K562 treated with DMSO at 1 percent for 48 hours (cell line): Measurements from ENCODE around the gene STARD10. TPM values are rescaled to one million over a fixed set of nuclear protein-coding genes. Genes with fewer than 3 reads are reported as not detected.

Source experiments
- total RNA-seq: library from RNA; unstranded; fragments of 300-600 nt; gene quantifications from 2 replicates; pipeline ENCODE4 v1.2.3, GENCODE V29; 2022; ENCODE audit warnings: low replicate concordance; ENCODE audit errors: extremely low read depth

Gene STARD10, protein sequence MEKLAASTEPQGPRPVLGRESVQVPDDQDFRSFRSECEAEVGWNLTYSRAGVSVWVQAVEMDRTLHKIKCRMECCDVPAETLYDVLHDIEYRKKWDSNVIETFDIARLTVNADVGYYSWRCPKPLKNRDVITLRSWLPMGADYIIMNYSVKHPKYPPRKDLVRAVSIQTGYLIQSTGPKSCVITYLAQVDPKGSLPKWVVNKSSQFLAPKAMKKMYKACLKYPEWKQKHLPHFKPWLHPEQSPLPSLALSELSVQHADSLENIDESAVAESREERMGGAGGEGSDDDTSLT
- total RNA-seq: not detected in 2 replicates

DNA sequence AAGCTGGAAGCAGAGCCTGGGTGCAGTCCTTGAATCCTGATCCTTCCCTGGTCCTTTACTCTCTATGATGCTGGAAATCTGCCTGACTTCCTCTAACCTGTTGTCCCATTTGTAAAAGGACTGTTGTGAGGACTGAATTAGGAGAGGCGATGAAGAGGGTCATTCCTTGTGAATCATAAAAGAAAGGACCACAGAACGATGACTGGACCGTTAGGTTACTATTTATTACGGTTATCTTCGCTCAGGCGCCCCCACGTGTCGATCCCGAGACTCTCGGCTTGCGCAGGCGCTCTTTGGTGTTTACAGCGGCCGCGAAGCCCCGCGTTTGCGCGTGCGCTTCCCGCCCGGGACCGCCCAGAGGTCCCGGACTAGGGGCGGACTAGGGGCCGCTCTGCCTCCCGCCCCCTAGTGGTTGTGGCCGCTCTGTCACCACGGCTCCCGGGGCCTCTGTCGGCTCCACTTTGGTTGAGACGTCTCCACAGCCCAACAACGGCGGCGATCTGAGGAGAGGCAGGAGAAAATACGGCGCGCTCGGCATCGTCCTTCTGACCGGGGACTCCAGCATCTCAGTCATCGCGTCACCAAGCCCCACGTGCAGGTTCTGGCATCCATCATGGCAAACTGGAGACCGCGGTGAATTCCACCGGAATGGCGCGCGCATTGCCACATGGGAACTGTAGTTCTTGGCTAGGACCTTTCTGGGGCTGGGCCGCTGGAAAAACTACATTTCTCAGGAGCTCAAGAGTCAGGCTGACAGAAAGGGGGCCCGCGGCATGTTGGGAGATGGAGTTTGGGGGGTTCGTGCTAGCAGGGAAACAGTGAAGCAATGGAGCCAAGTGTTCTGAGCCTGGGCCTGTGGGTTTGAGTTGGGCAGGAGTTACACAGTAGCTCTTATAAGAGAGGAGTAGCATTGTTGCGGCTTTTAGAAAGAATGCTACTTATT, at the start of gene STARD10:
Gene STARD10 (minus strand): TSS at position 623 of the 943 bp plus-strand sequence. CDS start 12,866 bp downstream, outside the sequence.

DNA sequence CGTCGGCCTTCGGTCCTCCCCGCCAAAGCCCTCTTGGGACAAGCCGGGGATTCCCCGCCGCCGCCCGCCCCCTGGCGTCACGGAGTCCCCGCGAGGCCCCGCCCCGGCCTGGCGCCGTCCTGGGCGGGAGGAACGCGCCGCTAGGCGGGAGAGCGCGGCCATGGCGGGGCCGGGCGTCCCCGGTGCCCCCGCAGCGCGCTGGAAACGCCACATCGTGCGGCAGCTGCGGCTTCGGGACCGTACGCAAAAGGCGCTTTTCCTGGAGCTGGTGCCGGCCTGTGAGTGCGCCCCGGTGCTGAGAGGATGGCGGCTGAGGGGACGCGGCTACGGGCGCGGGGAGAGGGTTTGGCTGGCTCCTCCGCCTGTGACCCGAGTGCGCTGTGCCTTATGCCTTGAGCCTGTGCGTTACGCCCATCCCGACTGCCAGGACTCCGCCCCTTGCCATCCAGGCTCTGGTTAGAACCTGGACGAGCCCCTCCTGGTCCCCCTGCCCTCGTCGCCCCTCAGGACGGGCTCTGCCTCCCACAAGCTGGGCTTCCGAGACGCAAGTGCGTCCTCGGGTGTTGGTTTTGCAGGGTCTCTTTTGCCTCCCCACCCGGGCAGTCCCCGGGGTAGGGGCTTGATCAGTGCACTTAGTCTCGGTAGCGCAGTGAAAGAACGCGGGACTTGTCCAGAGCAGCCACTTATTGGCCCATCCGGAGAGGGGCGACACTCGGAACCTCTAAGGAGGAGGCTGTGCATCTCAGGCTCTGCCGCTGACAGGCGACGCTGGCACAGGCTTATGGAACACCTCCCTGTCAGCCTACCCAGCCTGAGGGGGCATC, 20.7 kb upstream of the STARD10 start, which contains the start of gene ATG16L2:
Gene ATG16L2 (plus strand): TSS at position 126 of the 824 bp plus-strand sequence. CDS start 35 bp downstream, at position 161.

DNA sequence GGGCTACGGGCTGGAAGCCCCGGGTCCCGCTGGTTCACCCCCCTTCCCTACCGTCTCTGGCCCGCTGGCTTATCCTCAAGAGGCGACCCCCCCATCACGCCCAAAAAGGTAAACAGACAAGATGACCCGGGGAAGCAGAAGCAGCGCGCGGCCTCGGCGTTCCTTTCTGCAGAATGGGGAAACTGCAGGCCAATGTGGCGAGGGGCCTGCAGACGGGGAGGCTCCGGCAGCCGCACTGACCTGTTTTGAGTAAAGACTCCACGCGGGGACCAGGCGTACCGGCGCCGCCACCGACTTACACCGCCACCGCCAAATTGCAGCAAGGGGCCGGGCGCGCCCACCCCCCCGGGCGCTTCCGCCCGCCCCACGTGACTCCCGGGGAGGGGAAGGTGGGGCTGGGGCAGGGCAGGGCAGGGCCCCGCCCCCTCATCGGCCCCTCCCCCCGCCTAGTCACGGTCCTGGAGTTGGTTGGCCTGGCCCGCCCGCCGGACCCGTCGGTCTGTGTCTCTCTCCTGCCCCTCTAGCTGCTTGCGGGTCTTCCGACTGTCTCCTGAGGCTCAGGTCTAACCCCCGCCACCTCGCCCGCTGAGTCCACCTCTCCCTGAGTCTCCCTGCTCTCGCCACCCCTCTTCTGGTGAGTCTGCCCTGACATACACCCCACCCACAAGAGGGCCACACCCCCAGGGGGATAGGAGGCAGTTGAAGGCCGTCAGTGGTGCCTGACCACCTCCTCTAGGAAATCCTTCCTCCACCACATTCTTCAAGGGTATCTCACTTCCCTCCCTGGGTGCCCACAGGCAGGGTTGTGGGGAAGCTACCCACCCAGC, 41.5 kb downstream of the STARD10 start, which contains the start of gene ARAP1:
Gene ARAP1 (minus strand): TSS at position 321 of the 827 bp plus-strand sequence. CDS start 25,280 bp downstream, outside the sequence.

Other genes starting within 250 kb of the STARD10 start
- gene PDE2A, start 119.6 kb downstream of the STARD10 start, total RNA-seq: not detected in 2 replicates
- not detected in 2 replicates for gene ARAP1, start 41.6 kb downstream of the STARD10 start, total RNA-seq
- gene ATG16L2, start 20.4 kb upstream of the STARD10 start, total RNA-seq: not detected in 2 replicates